Caco-2 (cell line): ENCODE results near the gene ALK. TPM values are rescaled to one million over a fixed set of nuclear protein-coding genes. Genes with fewer than 3 reads are reported as not detected.

Experiments
- BruUV-seq: library from RNA; stranded (reverse); fragments of 400-500 nt; replicated peaks from 2 replicates; lab custom pipeline; 2021; lab: Mats Ljungman, UMichigan
- CTCF ChIA-PET: fragments of 300-600 bp; sonication (Branson Sonifier 250); formaldehyde crosslinking; loops from one replicate; lab custom pipeline; 2022; ENCODE audit warnings: antibody characterized with exemption; lab: Charles Lee
- POLR2A ChIA-PET: fragments of 300-600 bp; sonication (Branson Sonifier 250); formaldehyde crosslinking; loops from one replicate; lab custom pipeline; 2022; ENCODE audit warnings: antibody characterized with exemption; lab: Charles Lee
- DNase-seq, 2 experiments: peaks; one replicate each; pipeline versions ENCODE4 v3.0.0 to v3.0.0-alpha.2; 2020 to 2022
- H3K27me3 ChIP-seq: replicated peaks from 2 replicates; pipeline ENCODE4 v1.6.0; 2011; ENCODE audit warnings: low read length; ENCODE audit not compliant: control insufficient read depth, insufficient read depth
- H3K36me3 ChIP-seq: 2 replicates; pipeline ENCODE4 v1.5.1; 2011; ENCODE audit warnings: low read length; ENCODE audit not compliant: control insufficient read depth, insufficient read depth
- H3K4me1 ChIP-seq: fragments of 250-450 bp; sonication (Bioruptor Pico); 2 replicates; pipeline ENCODE4 v1.5.1; 2020; ENCODE audit warnings: mild to moderate bottlenecking
- H3K4me3 ChIP-seq: 2 replicates; pipeline ENCODE4 v1.5.1; 2011; ENCODE audit warnings: low read depth, mild to moderate bottlenecking, control low read depth, low read length
- H3K9me3 ChIP-seq: fragments of 250-450 bp; sonication (Bioruptor Pico); 2 replicates; pipeline ENCODE4 v1.5.1; 2020; ENCODE audit warnings: mild to moderate bottlenecking, moderate library complexity
- H3K27ac Mint-ChIP-seq: one replicate; pipeline ENCODE4 v1.8.0; 2022; ENCODE audit warnings: mixed read lengths; ENCODE audit not compliant: unreplicated experiment
- H3K27me3 Mint-ChIP-seq: one replicate; pipeline ENCODE4 v1.8.0; 2022; ENCODE audit warnings: mixed read lengths; ENCODE audit not compliant: insufficient read depth, unreplicated experiment
- H3K36me3 Mint-ChIP-seq: one replicate; pipeline ENCODE4 v1.8.0; 2022; ENCODE audit warnings: mild to moderate bottlenecking, mixed read lengths; ENCODE audit not compliant: insufficient read depth, unreplicated experiment
- H3K4me1 Mint-ChIP-seq: one replicate; pipeline ENCODE4 v1.8.0; 2022; ENCODE audit warnings: low read depth, mixed read lengths; ENCODE audit not compliant: unreplicated experiment
- H3K4me3 Mint-ChIP-seq: one replicate; pipeline ENCODE4 v1.8.0; 2022; ENCODE audit warnings: mild to moderate bottlenecking, moderate library complexity, mixed read lengths; ENCODE audit not compliant: unreplicated experiment
- H3K9me3 Mint-ChIP-seq: one replicate; pipeline ENCODE4 v1.8.0; 2022; ENCODE audit warnings: mixed read lengths; ENCODE audit not compliant: unreplicated experiment
- CTCF ChIP-seq, 2 experiments: fragments of 200-600 bp in 1 of 2; IDR thresholded peaks; 1 replicate in 1 of 2; 2 replicates in 1 of 2; pipeline versions ENCODE4 v1.5.1 to v1.8.0; 2011 to 2022; ENCODE audit warnings: antibody characterized with exemption in 1 of 2, control low read depth in 1 of 2, inconsistent platforms in 1 of 2, low read depth in 1 of 2, low read length in 1 of 2, mild to moderate bottlenecking in 1 of 2, moderate library complexity in 1 of 2; ENCODE audit not compliant: insufficient read depth in 1 of 2, severe bottlenecking in 1 of 2, unreplicated experiment in 1 of 2
- intact Hi-C: fragments of 100-400 bp; cut with micrococcal nuclease; formaldehyde crosslinking; loops from one replicate; pipeline ENCODE4 v1.10.0; 2022; ENCODE audit not compliant: unreplicated experiment
- total RNA-seq: library from RNA; stranded (reverse); gene quantifications from 2 replicates; pipeline ENCODE4 v1.2.3, GENCODE V29; 2022

Gene ALK
- total RNA-seq, 1 experiment from 2014 or later, result 0.11 TPM

GRCh38 chr2:29196792-29197788 lies 724.3 kb downstream of the ALK start:
- peak; percentile 88 to 92 for TF ChIP-seq CTCF (IDR thresholded peaks at IDR 0.05; ENCODE audit: insufficient read depth in 1 of 2, low read depth in 1 of 2, low read length in 1 of 2, severe bottlenecking in 1 of 2, unreplicated experiment in 1 of 2)
- Mint-ChIP-seq H3K4me1 (peaks cover 4% of the 10 kb centered on the region), H3K9me3 (no peaks in the 10 kb centered on the region), H3K36me3 (no peaks in the 10 kb centered on the region), H3K4me3 (no peak overlapping the region), H3K27ac (no peak overlapping the region), H3K27me3 (peaks cover 4% of the 10 kb centered on the region)
- peak; percentile 80 to 89 for DNase-seq
- Histone ChIP-seq H3K4me3 (no peak overlapping the region), H3K27me3 (no peaks in the 10 kb centered on the region), H3K9me3 (no peaks in the 10 kb centered on the region), H3K36me3 (no peaks in the 10 kb centered on the region), H3K4me1 (no peaks in the 10 kb centered on the region)
- ChIA-PET POLR2A (no interaction called here), CTCF (interaction anchor here (1.0 kb wide), 1 partner anchor 238 kb away, joined by 3 read pairs; no protein-coding TSS in a partner anchor)
- no TSS peak for BruUV-seq
- intact Hi-C loops, result loop anchor here (1.0 to 5.0 kb wide), 5 partner anchors 36 to 376 kb away; no protein-coding TSS in a partner anchor

- Mint-ChIP-seq H3K4me1 (no peaks in the 10 kb centered on the region), H3K4me3 (no peak overlapping the region), H3K9me3 (no peaks in the 10 kb centered on the region), H3K27ac (no peak overlapping the region), H3K36me3 (no peaks in the 10 kb centered on the region), H3K27me3 (peaks cover 4% of the 10 kb centered on the region)
- intact Hi-C loops, result loop anchor here (1.0 to 5.0 kb wide), 2 partner anchors 34 to 88 kb away; no protein-coding TSS in a partner anchor
- Histone ChIP-seq H3K4me1 (no peaks in the 10 kb centered on the region), H3K36me3 (no peaks in the 10 kb centered on the region), H3K4me3 (no peak overlapping the region), H3K27me3 (no peaks in the 10 kb centered on the region), H3K9me3 (no peaks in the 10 kb centered on the region)
- ChIA-PET CTCF (no interaction called here), POLR2A (no interaction called here)
- DNase-seq, result no peak
- no TSS peak for BruUV-seq
- no peak for TF ChIP-seq CTCF (IDR thresholded peaks at IDR 0.05; ENCODE audit: insufficient read depth in 1 of 2, low read depth in 1 of 2, low read length in 1 of 2, severe bottlenecking in 1 of 2, unreplicated experiment in 1 of 2)
Measured at GRCh38 chr2:29195796-29196195, 725.6 kb downstream of the ALK start.

GRCh38 chr2:29193681-29194080 lies 727.7 kb downstream of the ALK start:
- Histone ChIP-seq H3K9me3 (no peaks in the 10 kb centered on the region), H3K36me3 (no peaks in the 10 kb centered on the region), H3K4me1 (no peaks in the 10 kb centered on the region), H3K4me3 (no peak overlapping the region), H3K27me3 (no peaks in the 10 kb centered on the region)
- no peak overlapping the region for H3K27ac Mint-ChIP-seq
- POLR2A ChIA-PET, result no interaction called here
- no peaks in the 10 kb centered on the region for H3K36me3 Mint-ChIP-seq
- no TSS peak for BruUV-seq
- no peak for TF ChIP-seq CTCF (IDR thresholded peaks at IDR 0.05; ENCODE audit: insufficient read depth in 1 of 2, low read depth in 1 of 2, low read length in 1 of 2, severe bottlenecking in 1 of 2, unreplicated experiment in 1 of 2)
- H3K27me3 Mint-ChIP-seq, result no peaks in the 10 kb centered on the region
- CTCF ChIA-PET, result no interaction called here
- H3K4me3 Mint-ChIP-seq, result no peak overlapping the region
- intact Hi-C loops, result no loop called here
- H3K9me3 Mint-ChIP-seq, result no peaks in the 10 kb centered on the region
- DNase-seq, result no peak
- H3K4me1 Mint-ChIP-seq, result no peaks in the 10 kb centered on the region
